GM18873 (cell line): Measurements from ENCODE around the gene SH3RF3.
"Not testable (repeated sequence)": the region's sequence is repeated elsewhere in the genome, so short reads cannot be mapped to it uniquely, and the experiment has no call there.

Experiments used
- ATAC-seq: cut with Tn5 transposase; IDR thresholded peaks from one replicate; pipeline ENCODE4 v1.9.1; 2021; ENCODE audit warnings: mild to moderate bottlenecking, moderate library complexity, moderate number of reproducible peaks; ENCODE audit not compliant: unreplicated experiment, low FRiP score

SH3RF3 gene

GRCh38 chr2:109154226-109154625 lies 25.2 kb downstream of the SH3RF3 start:
- ATAC-seq = no peak

- ATAC-seq = no peak
Observed at GRCh38 chr2:109155553-109156451, 26.8 kb downstream of the SH3RF3 start.

DNA sequence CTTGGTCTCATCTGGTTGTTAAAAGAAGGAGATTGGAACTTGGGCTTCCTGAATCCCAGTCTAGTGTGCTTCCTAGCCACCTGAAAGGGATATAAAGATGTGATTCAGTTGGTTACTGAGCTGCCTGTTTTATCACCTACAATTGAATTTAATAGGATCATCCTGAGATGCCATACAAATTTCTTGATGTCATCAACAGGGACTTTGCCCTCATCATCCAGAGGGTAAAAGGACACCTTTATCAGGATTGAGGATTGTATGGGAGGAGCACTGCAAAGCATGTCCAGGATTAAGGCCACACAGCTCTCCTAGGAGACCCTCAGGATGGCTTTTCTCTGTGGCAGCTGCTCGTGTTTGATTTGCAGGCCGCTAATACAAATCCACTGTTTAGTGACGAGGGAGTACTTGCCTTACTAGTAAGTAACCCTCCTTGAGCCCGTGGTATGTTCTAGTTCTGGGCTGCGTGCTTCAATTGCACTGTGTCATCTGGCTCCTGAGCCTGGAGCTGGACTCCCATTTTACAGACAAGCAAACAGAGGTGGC lies 28.6 kb downstream of the SH3RF3 start:
- ATAC-seq = no peak

GRCh38 chr2:109158237-109158636 lies 29.2 kb downstream of the SH3RF3 start:
- no peak for ATAC-seq

DNA sequence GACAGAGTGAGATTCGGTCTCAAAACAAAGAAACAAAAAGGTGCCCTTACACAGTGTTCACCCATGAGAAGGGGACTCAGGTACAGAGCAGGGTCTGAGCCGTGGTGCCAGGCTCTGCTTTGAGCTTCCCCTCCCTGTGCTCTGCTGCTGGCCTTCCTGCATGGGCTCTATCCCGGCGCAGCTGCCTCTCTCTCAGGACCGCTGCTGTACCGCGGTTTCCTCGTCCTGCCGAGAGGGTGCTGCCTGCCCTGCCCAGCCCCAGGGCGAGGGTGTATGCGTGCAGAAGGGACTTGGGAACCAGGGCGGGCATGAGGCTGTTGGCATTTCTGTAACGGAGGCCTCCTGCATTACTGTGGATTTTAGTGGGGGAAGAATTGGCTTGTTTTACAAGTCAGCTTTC lies 30.1 kb downstream of the SH3RF3 start:
- ATAC-seq = no peak

DNA sequence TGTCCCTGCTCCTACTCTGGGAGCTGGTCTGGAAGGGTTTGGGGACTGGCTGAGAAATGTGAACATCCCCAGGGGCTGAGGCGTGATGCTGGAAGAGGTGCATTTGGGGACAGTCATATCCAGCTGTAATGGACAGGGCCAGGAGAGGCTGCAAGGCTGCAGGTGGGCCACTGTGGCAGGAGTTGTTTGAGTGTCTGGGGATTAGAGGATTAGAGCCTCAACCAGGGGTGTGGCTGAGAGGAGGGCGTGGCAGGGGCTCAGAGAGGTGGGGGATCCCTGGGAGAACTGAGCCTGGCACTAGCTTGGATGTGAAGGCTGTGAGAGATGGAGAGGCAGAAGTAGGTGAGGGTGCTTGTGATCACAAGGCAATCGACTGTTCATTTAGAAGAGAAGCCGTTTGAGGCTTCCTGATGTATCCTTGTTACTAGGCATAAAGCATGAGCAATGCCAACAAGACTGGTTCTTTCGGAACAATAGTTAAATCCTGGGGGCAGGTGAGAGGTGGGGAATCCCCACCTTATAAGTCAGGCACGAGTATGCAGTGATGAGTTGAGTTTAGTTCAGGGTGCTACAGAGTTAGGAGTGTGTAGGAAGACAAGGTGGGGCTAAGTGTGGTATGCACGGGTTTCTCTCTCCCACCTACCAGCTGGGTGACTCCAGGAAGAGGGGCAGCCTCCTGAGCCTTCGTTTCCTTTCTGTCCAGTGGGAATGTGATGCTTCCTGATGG lies 31.9 kb downstream of the SH3RF3 start:
- no peak for ATAC-seq

DNA sequence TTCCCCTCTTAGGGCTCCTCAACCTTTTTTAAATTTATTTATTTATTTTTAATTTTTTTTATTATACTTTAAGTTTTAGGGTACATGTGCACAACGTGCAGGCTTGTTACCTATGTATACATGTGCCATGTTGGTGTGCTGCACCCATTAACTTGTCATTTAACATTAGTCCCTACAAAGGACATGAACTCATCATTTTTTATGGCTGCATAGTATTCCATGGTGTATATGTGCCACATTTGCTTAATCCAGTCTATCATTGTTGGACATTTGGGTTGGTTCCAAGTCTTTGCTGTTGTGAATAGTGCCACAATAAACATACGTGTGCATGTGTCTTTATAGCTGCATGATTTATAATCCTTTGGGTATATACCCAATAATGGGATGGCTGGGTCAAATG lies 33.4 kb downstream of the SH3RF3 start:
- ATAC-seq = not testable (repeated sequence)

DNA sequence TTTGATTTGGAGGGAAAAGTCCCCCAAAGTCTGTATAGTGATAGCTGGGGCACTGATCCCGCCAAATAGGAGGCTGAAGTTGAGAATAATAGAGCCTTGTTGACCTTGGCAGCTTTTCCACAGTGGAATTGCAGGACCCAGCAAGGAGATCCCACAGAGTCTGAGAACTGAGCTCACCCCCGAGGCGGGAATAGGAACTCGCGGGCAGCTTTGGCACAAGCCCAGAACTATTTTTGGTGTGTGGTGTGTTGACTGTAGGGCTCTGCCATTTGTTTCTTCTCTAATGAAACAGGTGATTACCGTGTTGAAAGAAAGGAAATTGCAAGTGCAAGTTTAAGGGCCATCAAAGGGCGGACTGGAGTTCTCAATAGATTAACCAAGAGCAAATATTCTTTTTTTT lies 34.0 kb downstream of the SH3RF3 start:
- no peak for ATAC-seq

DNA sequence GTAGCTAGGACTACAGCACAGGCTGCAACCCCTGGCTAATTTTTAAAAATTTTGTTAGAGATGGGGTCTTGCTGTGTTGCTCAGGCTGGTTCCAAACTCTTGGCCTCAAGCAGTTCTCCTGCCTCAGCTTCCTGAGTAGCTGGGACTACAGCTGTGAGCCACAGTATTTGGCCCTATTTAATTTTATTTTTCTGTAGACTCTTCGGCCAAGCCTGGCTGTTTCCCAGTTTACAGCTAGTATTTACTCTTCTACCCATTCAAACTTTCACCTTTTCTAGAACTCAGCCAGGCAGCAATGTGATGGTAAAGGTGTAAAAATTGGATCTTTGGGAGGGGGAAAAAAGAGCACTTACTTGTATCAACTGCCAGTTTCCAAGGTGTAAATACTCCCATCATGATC lies 35.3 kb downstream of the SH3RF3 start:
- no peak for ATAC-seq

- ATAC-seq = no peak
Observed at GRCh38 chr2:109164739-109165221, 35.8 kb downstream of the SH3RF3 start.

- ATAC-seq = no peak
Observed at GRCh38 chr2:109166811-109167210, 37.8 kb downstream of the SH3RF3 start.

DNA sequence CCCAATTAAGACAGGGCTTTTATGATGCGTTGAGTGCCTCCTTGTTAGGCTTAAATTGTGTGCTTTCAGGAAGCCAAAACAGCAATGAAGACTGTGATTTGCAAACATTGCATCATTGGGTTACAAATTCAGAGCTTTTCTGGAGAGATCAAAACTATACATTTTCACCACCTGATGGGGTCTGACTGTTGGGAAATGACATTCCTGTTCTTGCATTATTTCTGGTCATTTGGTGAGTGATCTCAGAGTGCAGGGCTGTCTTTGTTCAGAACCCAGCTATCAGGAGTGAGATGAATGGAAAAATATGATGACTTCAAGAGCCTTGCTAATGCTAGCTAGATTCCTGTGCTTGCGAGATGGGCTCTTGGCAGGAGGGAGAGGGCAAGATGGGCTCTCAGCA lies 39.1 kb downstream of the SH3RF3 start:
- ATAC-seq = no peak

GRCh38 chr2:109168716-109169115 lies 39.7 kb downstream of the SH3RF3 start:
- no peak for ATAC-seq

GRCh38 chr2:109170645-109171044 lies 41.6 kb downstream of the SH3RF3 start:
- no peak for ATAC-seq

DNA sequence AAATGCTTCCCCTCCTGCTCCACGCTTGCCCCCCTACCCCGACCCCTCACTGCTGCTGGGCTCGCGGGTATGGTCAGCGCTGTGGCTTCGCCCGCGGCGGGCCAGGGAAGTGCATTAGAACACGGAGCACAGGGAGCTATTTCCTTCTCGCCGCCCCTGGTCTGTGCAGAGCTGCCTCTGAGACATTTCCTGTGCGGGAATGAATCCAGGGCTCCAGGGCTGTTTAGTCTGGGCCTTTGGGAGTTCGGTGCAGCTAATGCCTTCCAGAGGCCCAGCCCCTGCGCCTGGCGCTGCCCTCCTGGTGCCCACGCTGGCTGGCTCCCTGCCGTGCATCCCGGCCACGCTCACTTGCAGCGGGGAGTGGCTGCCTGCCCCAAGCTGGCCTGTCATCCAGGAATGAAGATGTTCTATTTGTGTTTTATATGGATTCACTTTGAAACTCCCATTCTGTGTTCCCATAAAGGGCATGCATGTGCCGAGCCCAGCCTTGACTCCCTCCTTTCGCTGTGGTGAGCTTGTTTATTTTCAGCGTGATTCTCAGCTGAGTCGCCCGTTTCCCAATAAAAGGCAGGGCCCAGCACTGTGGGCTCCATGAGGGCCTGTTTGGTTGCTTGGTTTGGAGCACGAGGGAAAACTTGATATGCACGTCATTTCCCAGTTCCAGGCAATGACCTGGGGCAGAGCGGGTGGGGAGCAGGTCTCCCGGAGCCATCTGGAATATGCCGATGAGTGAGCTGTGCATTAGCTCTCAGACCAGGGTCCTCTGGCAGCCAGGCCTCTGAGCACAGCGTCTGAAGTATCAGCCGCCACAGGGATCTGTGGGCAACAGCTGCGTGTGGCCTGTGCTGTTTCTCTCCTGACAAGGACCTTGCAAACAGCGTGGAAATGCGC lies 42.7 kb downstream of the SH3RF3 start:
- ATAC-seq = no peak

DNA sequence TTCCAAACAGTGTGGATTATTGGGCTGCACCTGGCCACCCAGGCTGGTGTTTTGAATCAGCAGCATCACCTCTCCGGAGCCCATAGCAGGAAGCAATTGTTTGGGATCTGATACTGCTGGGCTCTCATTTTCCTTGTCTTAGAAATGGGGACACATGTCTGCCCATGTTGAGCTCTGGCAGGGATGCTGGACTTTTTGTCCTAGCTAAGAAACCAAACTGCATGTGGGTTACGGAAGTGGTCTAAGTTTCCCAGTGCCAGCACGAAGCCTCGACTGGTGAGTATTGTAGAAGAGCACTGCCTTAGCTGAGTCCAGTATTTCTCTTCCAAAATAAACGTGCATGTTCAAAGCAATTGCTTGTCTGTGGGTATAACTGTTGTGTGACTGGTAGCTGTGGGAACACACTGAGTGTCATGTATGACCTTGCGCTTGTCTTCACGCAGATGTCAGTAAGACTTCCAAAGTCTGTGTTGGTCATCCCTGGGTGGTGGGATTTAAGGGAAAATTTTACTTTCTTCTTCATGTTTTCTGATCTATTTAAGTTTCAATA lies 43.6 kb downstream of the SH3RF3 start:
- ATAC-seq = no peak

DNA sequence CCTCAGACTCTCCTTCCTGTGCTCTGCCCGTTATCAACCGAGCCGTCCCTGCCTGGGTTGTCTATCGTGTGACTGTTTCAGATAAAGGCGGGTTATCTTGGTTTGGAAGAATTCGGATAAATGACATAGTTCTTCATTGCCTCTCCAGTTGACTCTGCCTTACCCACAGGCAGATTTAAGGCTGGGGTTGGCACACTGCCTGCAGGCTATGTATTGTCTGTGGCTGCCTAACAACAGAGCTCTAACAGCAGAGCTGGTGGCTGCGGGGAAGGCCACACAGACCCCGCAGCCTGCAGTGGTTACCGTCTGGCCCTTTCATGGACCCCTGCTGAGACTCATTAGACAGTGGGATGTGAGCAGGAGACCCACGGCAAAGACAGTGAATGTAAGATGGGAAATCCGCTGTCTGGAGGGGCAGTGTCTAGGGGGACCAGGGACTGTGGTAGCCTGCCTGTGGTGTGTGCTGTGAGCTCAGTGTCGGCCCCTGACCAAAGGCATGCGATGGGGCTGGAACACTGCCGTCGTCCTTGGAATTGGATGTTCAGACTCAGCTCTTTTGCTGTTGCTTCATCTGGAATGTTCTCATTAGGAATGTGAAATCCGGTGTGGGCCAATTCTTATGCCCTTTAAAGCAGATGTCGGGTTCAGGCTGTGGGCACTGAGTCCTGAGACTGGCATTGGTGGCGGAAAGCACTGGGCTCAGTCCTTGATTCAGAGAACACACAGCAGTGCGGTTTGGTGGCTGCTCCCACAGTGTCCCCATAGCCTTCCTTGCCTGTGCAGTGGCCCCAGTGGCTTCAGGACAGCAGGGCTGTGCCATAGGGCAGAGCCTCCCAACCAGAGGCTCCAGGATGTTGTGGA lies 44.5 kb downstream of the SH3RF3 start:
- no peak for ATAC-seq

GRCh38 chr2:109174214-109174613 lies 45.2 kb downstream of the SH3RF3 start:
- ATAC-seq = no peak
